Measurements from ENCODE around the gene PIGS. TPM values are rescaled to one million over a fixed set of nuclear protein-coding genes. Genes with fewer than 3 reads are reported as not detected.

PIGS gene
- polyA plus RNA-seq, 1 of the 3 experiments (the other 2 are of a cell fraction), result 78.5 TPM

DNA sequence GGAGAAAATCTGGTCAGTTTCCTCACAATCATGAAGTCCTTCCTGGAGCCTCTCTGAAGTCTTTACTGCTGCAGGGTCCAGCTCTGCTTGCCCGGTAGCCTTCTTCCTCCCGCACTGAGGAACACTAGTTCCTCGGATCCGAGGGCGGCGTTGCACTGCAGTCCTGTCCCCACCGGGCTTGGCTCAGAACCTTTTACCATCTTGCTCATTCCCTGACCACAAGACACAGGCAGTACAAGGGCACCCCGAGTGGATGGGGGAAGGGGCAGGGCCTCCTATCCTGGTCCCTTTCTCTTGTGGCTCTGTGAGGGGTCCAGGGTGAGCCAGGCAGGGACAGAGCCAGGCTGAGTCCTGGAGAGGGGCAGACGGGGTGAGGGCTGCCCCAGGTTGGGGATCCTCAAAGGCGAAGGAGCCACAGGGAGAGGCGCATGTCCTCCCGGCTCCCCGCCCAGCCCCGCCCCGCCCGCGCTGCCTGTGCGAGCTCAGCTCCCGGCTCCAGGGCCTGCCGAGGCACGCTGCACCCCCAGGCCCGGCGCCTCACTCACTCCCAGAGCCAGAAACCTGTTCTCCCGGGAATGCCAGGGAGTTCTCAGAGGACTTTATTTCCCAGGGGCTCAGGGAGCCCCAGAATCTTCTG is 63.6 kb downstream of the PIGS start:
- no peak overlapping the region for H2AFZ ChIP-seq (ENCODE audit: low read depth)
- no peaks in the 10 kb centered on the region for H3K4me1 ChIP-seq (ENCODE audit: control insufficient read depth in 1 of 2, insufficient read depth in 2 of 2, low read depth in 1 of 2, low read length in 1 of 2)
- H3K4me2 ChIP-seq, result no peak overlapping the region
- 61% methylated on average over 6 of the region's 24 CpGs for WGBS (ENCODE audit: low lambda C conversion rate)
- TF ChIP-seq GABPA (IDR thresholded peaks at IDR 0.05; ENCODE audit: low read depth), result no peak
- no peaks in the 10 kb centered on the region for H3K79me2 ChIP-seq (ENCODE audit: insufficient read depth)
- CTCF ChIA-PET, result interaction anchor here (0.7 to 2.9 kb wide), 3 partner anchors 13 to 136 kb away, joined by 3 to 13 read pairs (median 5); no protein-coding TSS in a partner anchor
- no peaks in the 10 kb centered on the region for H3F3A ChIP-seq (replicated peaks; ENCODE audit: insufficient read depth)
- no peaks in the 10 kb centered on the region for H4K20me1 ChIP-seq (ENCODE audit: insufficient read depth)
- no peak overlapping the region for H3K4me3 ChIP-seq (ENCODE audit: low read depth in 2 of 2, low read length in 1 of 2)
- no peak for DNase-seq
- POLR2A ChIA-PET, result no interaction called here
- no peaks in the 10 kb centered on the region for H3K9me2 ChIP-seq
- H3K36me3 ChIP-seq (replicated peaks in 1 of 2; ENCODE audit: control insufficient read depth in 1 of 2, insufficient read depth in 2 of 2, low read length in 1 of 2), result no peaks in the 10 kb centered on the region
- no peaks in the 10 kb centered on the region for H3K9me3 ChIP-seq
- H3K27ac ChIP-seq (ENCODE audit: low read depth in 2 of 2, low read length in 1 of 2), result no peak overlapping the region
- no peak overlapping the region for H3K9ac ChIP-seq
- H3K27me3 ChIP-seq (ENCODE audit: insufficient read depth), result peaks cover 26% of the 10 kb centered on the region

DNA sequence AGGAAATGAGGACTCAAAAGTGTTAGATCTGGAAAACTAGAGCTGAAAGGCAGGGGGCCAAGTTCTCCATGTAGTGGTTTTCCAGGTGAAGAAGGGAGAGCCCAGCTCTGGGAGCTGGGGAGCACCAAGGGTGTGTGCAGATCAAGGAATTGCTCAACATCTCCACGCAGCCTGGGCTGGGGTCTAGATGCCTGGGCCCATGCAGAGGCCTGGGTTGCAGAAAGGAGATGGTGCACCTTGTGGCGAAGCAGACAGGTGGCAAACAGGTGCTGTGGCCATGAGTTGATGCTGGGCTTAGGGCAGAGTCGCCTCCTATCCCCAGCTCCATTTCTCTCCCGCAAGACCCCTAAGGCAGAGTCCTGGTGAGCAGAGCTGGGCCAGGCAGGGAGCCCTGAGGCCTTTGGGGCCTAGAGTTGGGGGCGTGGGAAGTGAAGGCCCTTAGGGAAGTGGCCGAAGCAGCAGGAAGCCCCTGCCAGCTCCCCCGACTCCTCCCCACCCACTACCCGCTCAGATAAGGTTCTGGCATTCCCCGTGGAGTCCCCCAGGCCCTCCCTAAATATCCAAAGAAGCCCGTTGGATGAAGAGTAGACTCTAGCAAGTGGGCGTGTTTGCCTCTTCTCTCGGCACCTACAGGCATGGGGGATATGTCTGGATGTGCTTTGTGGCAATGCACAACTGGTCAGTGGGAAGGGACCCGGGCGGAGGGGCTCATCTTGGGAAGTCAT is 64.4 kb downstream of the PIGS start:
- H3K4me3 ChIP-seq (ENCODE audit: low read depth in 2 of 2, low read length in 1 of 2), result no peak overlapping the region
- H3K27ac ChIP-seq (ENCODE audit: low read depth in 2 of 2, low read length in 1 of 2), result no peak overlapping the region
- H3K9me2 ChIP-seq, result no peaks in the 10 kb centered on the region
- H3F3A ChIP-seq (replicated peaks; ENCODE audit: insufficient read depth), result no peaks in the 10 kb centered on the region
- POLR2A ChIA-PET, result no interaction called here
- H3K27me3 ChIP-seq (ENCODE audit: insufficient read depth), result peaks cover 19% of the 10 kb centered on the region
- H3K4me2 ChIP-seq, result no peak overlapping the region
- H3K9ac ChIP-seq, result no peak overlapping the region
- no peaks in the 10 kb centered on the region for H3K36me3 ChIP-seq (replicated peaks in 1 of 2; ENCODE audit: control insufficient read depth in 1 of 2, insufficient read depth in 2 of 2, low read length in 1 of 2)
- H4K20me1 ChIP-seq (ENCODE audit: insufficient read depth), result no peaks in the 10 kb centered on the region
- no peak for DNase-seq
- H2AFZ ChIP-seq (ENCODE audit: low read depth), result no peak overlapping the region
- CTCF ChIA-PET, result interaction anchor here (1.3 to 2.9 kb wide), 3 partner anchors 12 to 40 kb away, joined by 3 to 13 read pairs (median 6); no protein-coding TSS in a partner anchor
- no peaks in the 10 kb centered on the region for H3K9me3 ChIP-seq
- H3K4me1 ChIP-seq (ENCODE audit: control insufficient read depth in 1 of 2, insufficient read depth in 2 of 2, low read depth in 1 of 2, low read length in 1 of 2), result no peaks in the 10 kb centered on the region
- H3K79me2 ChIP-seq (ENCODE audit: insufficient read depth), result no peaks in the 10 kb centered on the region
- WGBS (ENCODE audit: low lambda C conversion rate), result 47% methylated on average over 13 of the region's 14 CpGs
- TF ChIP-seq RFX5 (IDR thresholded peaks at IDR 0.05; ENCODE audit: low read length) (no peak), GATA2 (CRISPR knock-in tag; IDR thresholded peaks at IDR 0.05) (no peak), TCF12 (IDR thresholded peaks at IDR 0.05) (no peak), TAF1 (IDR thresholded peaks at IDR 0.05; ENCODE audit: borderline replicate concordance, low read depth, low read length) (no peak), NRF1 (IDR thresholded peaks at IDR 0.05; ENCODE audit: low read depth, low read length) (no peak), GABPA (IDR thresholded peaks at IDR 0.05; ENCODE audit: low read depth) (no peak), NFIC (IDR thresholded peaks at IDR 0.05; ENCODE audit: borderline replicate concordance) (no peak), EZH2phosphoT487 (IDR thresholded peaks at IDR 0.05; ENCODE audit: borderline replicate concordance, low read depth) (no peak), JUND (IDR thresholded peaks at IDR 0.05) (no peak)
- TF ChIP-seq, protein P1, sequence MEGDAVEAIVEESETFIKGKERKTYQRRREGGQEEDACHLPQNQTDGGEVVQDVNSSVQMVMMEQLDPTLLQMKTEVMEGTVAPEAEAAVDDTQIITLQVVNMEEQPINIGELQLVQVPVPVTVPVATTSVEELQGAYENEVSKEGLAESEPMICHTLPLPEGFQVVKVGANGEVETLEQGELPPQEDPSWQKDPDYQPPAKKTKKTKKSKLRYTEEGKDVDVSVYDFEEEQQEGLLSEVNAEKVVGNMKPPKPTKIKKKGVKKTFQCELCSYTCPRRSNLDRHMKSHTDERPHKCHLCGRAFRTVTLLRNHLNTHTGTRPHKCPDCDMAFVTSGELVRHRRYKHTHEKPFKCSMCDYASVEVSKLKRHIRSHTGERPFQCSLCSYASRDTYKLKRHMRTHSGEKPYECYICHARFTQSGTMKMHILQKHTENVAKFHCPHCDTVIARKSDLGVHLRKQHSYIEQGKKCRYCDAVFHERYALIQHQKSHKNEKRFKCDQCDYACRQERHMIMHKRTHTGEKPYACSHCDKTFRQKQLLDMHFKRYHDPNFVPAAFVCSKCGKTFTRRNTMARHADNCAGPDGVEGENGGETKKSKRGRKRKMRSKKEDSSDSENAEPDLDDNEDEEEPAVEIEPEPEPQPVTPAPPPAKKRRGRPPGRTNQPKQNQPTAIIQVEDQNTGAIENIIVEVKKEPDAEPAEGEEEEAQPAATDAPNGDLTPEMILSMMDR (IDR thresholded peaks at IDR 0.05), result no peak

Measured in SK-N-SH (cell line).